Measurements from ENCODE around the gene HDHD3. TPM values are rescaled to one million over a fixed set of nuclear protein-coding genes. Genes with fewer than 3 reads are reported as not detected.

HDHD3 gene
- total RNA-seq, 1 donor: 7.2 TPM

- H3K9me3 ChIP-seq (ENCODE audit: low read depth, low read length): no peaks in the 10 kb centered on the region
- no peak overlapping the region for H3K27ac ChIP-seq (ENCODE audit: low read depth, low read length)
- H4K20me1 ChIP-seq (ENCODE audit: insufficient read depth, low read length): no peaks in the 10 kb centered on the region
- no peaks in the 10 kb centered on the region for H3K79me2 ChIP-seq (ENCODE audit: insufficient read depth, low read length)
- H3K27me3 ChIP-seq (ENCODE audit: insufficient read depth, low read length): peaks cover 24% of the 10 kb centered on the region
- no peak for TF ChIP-seq CTCF (IDR thresholded peaks at IDR 0.05; ENCODE audit: extremely low read depth, low read depth, low read length)
- peaks cover 3% of the 10 kb centered on the region for H3K4me1 ChIP-seq (ENCODE audit: insufficient read depth, low read length)
- no peak for DNase-seq (ENCODE audit: insufficient read length, low spot score, missing footprints)
- H2AFZ ChIP-seq (ENCODE audit: low read length): no peak overlapping the region
- H3K36me3 ChIP-seq (ENCODE audit: insufficient read depth, low read length): no peaks in the 10 kb centered on the region
- H3K4me2 ChIP-seq (ENCODE audit: insufficient read depth, low read length): no peak overlapping the region
- H3K4me3 ChIP-seq (ENCODE audit: insufficient read depth, low read length): no peak overlapping the region
These were observed 17.4 kb downstream of the HDHD3 start for GRCh38 chr9:113359385-113359784.

GRCh38 chr9:113356686-113357292 is 20.0 kb downstream of the HDHD3 start:
- Histone ChIP-seq H3K79me2 (ENCODE audit: insufficient read depth, low read length) (no peaks in the 10 kb centered on the region), H3K4me2 (ENCODE audit: insufficient read depth, low read length) (no peak overlapping the region), H4K20me1 (ENCODE audit: insufficient read depth, low read length) (no peaks in the 10 kb centered on the region), H3K4me3 (ENCODE audit: insufficient read depth, low read length) (no peak overlapping the region), H3K9me3 (ENCODE audit: low read depth, low read length) (no peaks in the 10 kb centered on the region), H2AFZ (ENCODE audit: low read length) (no peak overlapping the region), H3K27me3 (ENCODE audit: insufficient read depth, low read length) (peaks cover 36% of the 10 kb centered on the region), H3K36me3 (ENCODE audit: insufficient read depth, low read length) (no peaks in the 10 kb centered on the region), H3K4me1 (ENCODE audit: insufficient read depth, low read length) (peaks cover 3% of the 10 kb centered on the region), H3K27ac (ENCODE audit: low read depth, low read length) (no peak overlapping the region)
- no peak for TF ChIP-seq CTCF (IDR thresholded peaks at IDR 0.05; ENCODE audit: extremely low read depth, low read depth, low read length)
- DNase-seq (ENCODE audit: insufficient read length, low spot score, missing footprints): no peak

GRCh38 chr9:113355040-113355596 is 21.7 kb downstream of the HDHD3 start:
- peak; percentile 20 for TF ChIP-seq CTCF (IDR thresholded peaks at IDR 0.05; ENCODE audit: extremely low read depth, low read depth, low read length)
- no peaks in the 10 kb centered on the region for H3K4me1 ChIP-seq (ENCODE audit: insufficient read depth, low read length)
- H3K27me3 ChIP-seq (ENCODE audit: insufficient read depth, low read length): peaks cover 49% of the 10 kb centered on the region
- no peak overlapping the region for H2AFZ ChIP-seq (ENCODE audit: low read length)
- no peak for DNase-seq (ENCODE audit: insufficient read length, low spot score, missing footprints)
- no peak overlapping the region for H3K4me2 ChIP-seq (ENCODE audit: insufficient read depth, low read length)
- H3K9me3 ChIP-seq (ENCODE audit: low read depth, low read length): no peaks in the 10 kb centered on the region
- no peak overlapping the region for H3K27ac ChIP-seq (ENCODE audit: low read depth, low read length)
- H3K79me2 ChIP-seq (ENCODE audit: insufficient read depth, low read length): no peaks in the 10 kb centered on the region
- no peaks in the 10 kb centered on the region for H3K36me3 ChIP-seq (ENCODE audit: insufficient read depth, low read length)
- H4K20me1 ChIP-seq (ENCODE audit: insufficient read depth, low read length): no peaks in the 10 kb centered on the region
- H3K4me3 ChIP-seq (ENCODE audit: insufficient read depth, low read length): no peak overlapping the region

GRCh38 chr9:113352411-113352810 is 24.4 kb downstream of the HDHD3 start:
- Histone ChIP-seq H3K79me2 (ENCODE audit: insufficient read depth, low read length) (no peaks in the 10 kb centered on the region), H3K27me3 (ENCODE audit: insufficient read depth, low read length) (peaks cover 61% of the 10 kb centered on the region), H3K36me3 (ENCODE audit: insufficient read depth, low read length) (no peaks in the 10 kb centered on the region), H2AFZ (ENCODE audit: low read length) (no peak overlapping the region), H4K20me1 (ENCODE audit: insufficient read depth, low read length) (no peaks in the 10 kb centered on the region), H3K9me3 (ENCODE audit: low read depth, low read length) (no peaks in the 10 kb centered on the region), H3K4me2 (ENCODE audit: insufficient read depth, low read length) (no peak overlapping the region), H3K27ac (ENCODE audit: low read depth, low read length) (no peak overlapping the region), H3K4me3 (ENCODE audit: insufficient read depth, low read length) (no peak overlapping the region), H3K4me1 (ENCODE audit: insufficient read depth, low read length) (no peaks in the 10 kb centered on the region)
- no peak for TF ChIP-seq CTCF (IDR thresholded peaks at IDR 0.05; ENCODE audit: extremely low read depth, low read depth, low read length)
- DNase-seq (ENCODE audit: insufficient read length, low spot score, missing footprints): peak; percentile 54

Measured in osteoblast (primary cell).